Endothelial cell of umbilical vein (primary cell): ENCODE data around the gene FTO. TPM values are rescaled to one million over a fixed set of nuclear protein-coding genes. Genes with fewer than 3 reads are reported as not detected.

Experiments
- BruUV-seq: library from RNA; stranded (reverse); fragments of 400-500 nt; replicated peaks from 2 replicates; lab custom pipeline; 2021; lab: Mats Ljungman, UMichigan
- CTCF ChIA-PET: fragments of 300-600, 350-600 bp; sonication (Branson Sonifier 250); formaldehyde crosslinking; loops from one replicate; lab custom pipeline; 2021; ENCODE audit warnings: antibody characterized with exemption, inconsistent platforms; lab: Charles Lee
- POLR2A ChIA-PET: fragments of 300-600, 350-600 bp; sonication (Branson Sonifier 250); formaldehyde crosslinking; loops from one replicate; lab custom pipeline; 2021; ENCODE audit warnings: antibody characterized with exemption, inconsistent platforms; lab: Charles Lee
- DNase-seq: peaks from one replicate; pipeline ENCODE4 v3.0.0-alpha.2; 2011; ENCODE audit warnings: low read depth, low spot score
- FAIRE-seq: peaks from 2 replicates; lab custom pipeline; 2011; peaks lifted over from hg19 to GRCh38; lab: Jason Lieb, UNC
- H2AFZ ChIP-seq: 2 replicates; pipeline ENCODE4 v1.6.0; 2012; ENCODE audit warnings: low read depth, low read length, control low read depth, inconsistent platforms
- H3K27ac ChIP-seq: 2 replicates; pipeline ENCODE4 v1.5.1; 2011; ENCODE audit warnings: low read depth, mild to moderate bottlenecking, control low read depth, low read length, moderate library complexity; ENCODE audit not compliant: insufficient read depth
- H3K27me3 ChIP-seq, 2 experiments: 2 replicates each; pipeline versions ENCODE4 v1.6.0 to v1.6.1; 2011; ENCODE audit warnings: low read length in 2 of 2, mixed read lengths in 1 of 2; ENCODE audit not compliant: control insufficient read depth in 2 of 2, insufficient read depth in 2 of 2
- H3K36me3 ChIP-seq, 2 experiments: 2 replicates in 1 of 2; 3 replicates in 1 of 2; pipeline ENCODE4 v1.5.1; 2011; ENCODE audit warnings: low read length in 2 of 2, mild to moderate bottlenecking in 1 of 2, moderate library complexity in 1 of 2; ENCODE audit not compliant: control insufficient read depth in 2 of 2, insufficient read depth in 2 of 2; ENCODE audit errors: extremely low read depth in 1 of 2
- H3K4me1 ChIP-seq: 3 replicates; pipeline ENCODE4 v1.5.1; 2011; ENCODE audit warnings: mild to moderate bottlenecking, low read length; ENCODE audit not compliant: control insufficient read depth, insufficient read depth; ENCODE audit errors: extremely low read depth
- H3K4me2 ChIP-seq: 2 replicates; pipeline ENCODE4 v1.6.1; 2011; ENCODE audit warnings: low read length, control low read depth, mixed read lengths; ENCODE audit not compliant: insufficient read depth
- H3K4me3 ChIP-seq, 3 experiments: fragments of 200-600 bp in 1 of 3; sonication (generic), shearing (Covaris generic) in 1 of 3; replicated peaks in 1 of 3; 2 replicates each; pipeline ENCODE4 v1.5.1; 2011 to 2016; ENCODE audit warnings: control low read depth in 3 of 3, low read length in 3 of 3, mild to moderate bottlenecking in 2 of 3, inconsistent platforms in 1 of 3, low read depth in 1 of 3, moderate library complexity in 1 of 3; ENCODE audit not compliant: insufficient read depth in 1 of 3
- H3K79me2 ChIP-seq: 2 replicates; pipeline ENCODE4 v1.6.0; 2012; ENCODE audit warnings: low read length, inconsistent platforms; ENCODE audit not compliant: control insufficient read depth, insufficient read depth
- H3K9ac ChIP-seq: replicated peaks from 2 replicates; pipeline ENCODE3; 2011; ENCODE audit warnings: low read length, control low read depth; ENCODE audit not compliant: insufficient read depth; ENCODE audit errors: extremely low read depth
- H3K9me1 ChIP-seq: replicated peaks from 3 replicates; pipeline ENCODE4 v1.6.0; 2011; ENCODE audit warnings: mild to moderate bottlenecking, low read length; ENCODE audit not compliant: control insufficient read depth, insufficient read depth; ENCODE audit errors: extremely low read depth
- H3K9me3 ChIP-seq: replicated peaks from 2 replicates; pipeline ENCODE4 v1.5.1; 2012; ENCODE audit warnings: low read length, inconsistent platforms; ENCODE audit not compliant: control insufficient read depth, insufficient read depth
- H4K20me1 ChIP-seq: replicated peaks from 2 replicates; pipeline ENCODE3; 2011; ENCODE audit warnings: mild to moderate bottlenecking, low read length; ENCODE audit not compliant: control insufficient read depth, insufficient read depth; ENCODE audit errors: extremely low read depth
- EZH2 ChIP-seq: IDR thresholded peaks from 2 replicates; pipeline ENCODE4 v1.6.1; 2012; ENCODE audit warnings: borderline replicate concordance, low read depth, mild to moderate bottlenecking, moderate library complexity, low read length, inconsistent platforms; ENCODE audit not compliant: severe bottlenecking
- FOS ChIP-seq: IDR thresholded peaks from 2 replicates; pipeline ENCODE4 v1.6.1; 2011; ENCODE audit warnings: mild to moderate bottlenecking, low read length, moderate library complexity, borderline replicate concordance; ENCODE audit not compliant: insufficient read depth
- GATA2 ChIP-seq: IDR thresholded peaks from 2 replicates; pipeline ENCODE4 v1.7.0; 2011; ENCODE audit warnings: low read depth, mild to moderate bottlenecking, moderate library complexity, mixed read lengths, low read length; ENCODE audit not compliant: insufficient read length, insufficient read depth
- JUN ChIP-seq: IDR thresholded peaks from 2 replicates; pipeline ENCODE4 v1.6.1; 2011; ENCODE audit warnings: borderline replicate concordance, low read depth; ENCODE audit not compliant: insufficient read length, insufficient read depth
- MYC ChIP-seq: IDR thresholded peaks from one replicate; pipeline ENCODE4 v1.6.1; 2011; ENCODE audit warnings: mild to moderate bottlenecking, low read depth, low read length
- POLR2A ChIP-seq: IDR thresholded peaks from 2 replicates; pipeline ENCODE4 v1.6.1; 2012; ENCODE audit warnings: low read depth, mild to moderate bottlenecking, control low read depth, low read length
- POLR2AphosphoS5 ChIP-seq: IDR thresholded peaks from 2 replicates; pipeline ENCODE4 v1.6.1; 2012; ENCODE audit warnings: low read depth, mild to moderate bottlenecking, control low read depth, low read length, moderate library complexity; ENCODE audit not compliant: insufficient read depth
- dilution Hi-C: fragments of 300-500 bp; cut with MboI; formaldehyde crosslinking; loops from one replicate; pipeline ENCODE4 v1.15.0; 2019; ENCODE audit warnings: low sequenced_read_pairs; ENCODE audit not compliant: extremely low pct_ligation_motif_present
- intact Hi-C: fragments of 100-400 bp; cut with micrococcal nuclease; formaldehyde crosslinking; loops from one replicate; pipeline ENCODE4 v1.10.0; 2022
- polyA plus RNA-seq, 4 experiments: library from polyadenylated mRNA; depleted of rRNA in 3 of 4; stranded (reverse) in 3 of 4; unstranded in 1 of 4; fragments of >200 nt; gene quantifications; 2 replicates each; pipeline versions ENCODE4 v1.2.1 to v1.2.3, GENCODE V29; 2011 to 2012; ENCODE audit warnings: missing spikeins in 1 of 4
- total RNA-seq: library from RNA; stranded (reverse); gene quantifications from 2 replicates; pipeline ENCODE4 v1.2.3, GENCODE V29; 2021
- TF ChIP-seq, protein P1 (sequence below), 2 donors: IDR thresholded peaks; 1 replicate in 1 of 2; 2 replicates in 1 of 2; pipeline ENCODE4 v1.5.1; 2011; ENCODE audit warnings: low read length in 2 of 2, mild to moderate bottlenecking in 2 of 2, moderate library complexity in 2 of 2, control low read depth in 1 of 2, inconsistent platforms in 1 of 2, low read depth in 1 of 2; ENCODE audit not compliant: insufficient read depth in 1 of 2; ENCODE audit errors: extremely low read depth in 1 of 2
- TF ChIP-seq, protein P2 (sequence below): IDR thresholded peaks from 2 replicates; pipeline ENCODE4 v1.6.1; 2011; ENCODE audit not compliant: insufficient read depth, insufficient read length

FTO gene
- total and polyA plus RNA-seq, 2 donors (not counting 3 experiments of a cell fraction or from before 2014, with no cell fraction given), result 48.6 to 87.1 TPM

DNA sequence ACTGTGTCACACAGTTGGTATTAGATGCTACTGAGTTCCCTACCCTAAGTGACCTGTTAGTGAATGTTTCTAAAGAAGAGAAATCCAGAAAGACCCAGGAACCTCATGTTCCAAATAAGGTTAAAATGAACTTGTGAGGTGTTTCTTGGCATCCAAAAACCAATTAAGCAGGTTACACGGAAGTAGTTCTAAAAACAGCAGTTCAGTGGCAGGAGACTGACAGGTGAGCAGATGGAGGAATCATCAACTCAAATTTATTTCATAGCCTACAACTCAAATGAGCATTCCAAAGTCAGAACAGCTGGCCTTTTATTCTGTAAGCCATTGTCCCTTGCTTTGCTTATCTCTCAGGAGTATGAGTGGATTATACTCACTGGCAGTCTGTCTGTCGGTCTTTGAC, 394.3 kb downstream of the FTO start:
- CTCF ChIA-PET, result no interaction called here
- FAIRE-seq, result no peak
- Histone ChIP-seq H3K9ac (no peak overlapping the region), H3K4me3 (no peak overlapping the region), H2AFZ (no peak overlapping the region), H3K79me2 (no peaks in the 10 kb centered on the region), H4K20me1 (no peaks in the 10 kb centered on the region), H3K9me1 (no peaks in the 10 kb centered on the region), H3K27ac (no peak overlapping the region), H3K27me3 (no peaks in the 10 kb centered on the region), H3K4me1 (no peaks in the 10 kb centered on the region), H3K36me3 (no peaks in the 10 kb centered on the region), H3K4me2 (no peak overlapping the region), H3K9me3 (no peaks in the 10 kb centered on the region)
- no peak for DNase-seq
- TF ChIP-seq, protein P1, sequence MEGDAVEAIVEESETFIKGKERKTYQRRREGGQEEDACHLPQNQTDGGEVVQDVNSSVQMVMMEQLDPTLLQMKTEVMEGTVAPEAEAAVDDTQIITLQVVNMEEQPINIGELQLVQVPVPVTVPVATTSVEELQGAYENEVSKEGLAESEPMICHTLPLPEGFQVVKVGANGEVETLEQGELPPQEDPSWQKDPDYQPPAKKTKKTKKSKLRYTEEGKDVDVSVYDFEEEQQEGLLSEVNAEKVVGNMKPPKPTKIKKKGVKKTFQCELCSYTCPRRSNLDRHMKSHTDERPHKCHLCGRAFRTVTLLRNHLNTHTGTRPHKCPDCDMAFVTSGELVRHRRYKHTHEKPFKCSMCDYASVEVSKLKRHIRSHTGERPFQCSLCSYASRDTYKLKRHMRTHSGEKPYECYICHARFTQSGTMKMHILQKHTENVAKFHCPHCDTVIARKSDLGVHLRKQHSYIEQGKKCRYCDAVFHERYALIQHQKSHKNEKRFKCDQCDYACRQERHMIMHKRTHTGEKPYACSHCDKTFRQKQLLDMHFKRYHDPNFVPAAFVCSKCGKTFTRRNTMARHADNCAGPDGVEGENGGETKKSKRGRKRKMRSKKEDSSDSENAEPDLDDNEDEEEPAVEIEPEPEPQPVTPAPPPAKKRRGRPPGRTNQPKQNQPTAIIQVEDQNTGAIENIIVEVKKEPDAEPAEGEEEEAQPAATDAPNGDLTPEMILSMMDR (IDR thresholded peaks at IDR 0.05; ENCODE audit: extremely low read depth in 1 of 2, insufficient read depth in 1 of 2, low read depth in 1 of 2, low read length in 2 of 2), result no peak
- TF ChIP-seq, protein P2, sequence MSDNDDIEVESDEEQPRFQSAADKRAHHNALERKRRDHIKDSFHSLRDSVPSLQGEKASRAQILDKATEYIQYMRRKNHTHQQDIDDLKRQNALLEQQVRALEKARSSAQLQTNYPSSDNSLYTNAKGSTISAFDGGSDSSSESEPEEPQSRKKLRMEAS, result no peak
- TF ChIP-seq JUN (no peak), POLR2AphosphoS5 (no peak), EZH2 (no peak)
- POLR2A ChIA-PET, result no interaction called here
- dilution Hi-C loops (no loop called here), intact Hi-C loops (no loop called here)
- no TSS peak for BruUV-seq

DNA sequence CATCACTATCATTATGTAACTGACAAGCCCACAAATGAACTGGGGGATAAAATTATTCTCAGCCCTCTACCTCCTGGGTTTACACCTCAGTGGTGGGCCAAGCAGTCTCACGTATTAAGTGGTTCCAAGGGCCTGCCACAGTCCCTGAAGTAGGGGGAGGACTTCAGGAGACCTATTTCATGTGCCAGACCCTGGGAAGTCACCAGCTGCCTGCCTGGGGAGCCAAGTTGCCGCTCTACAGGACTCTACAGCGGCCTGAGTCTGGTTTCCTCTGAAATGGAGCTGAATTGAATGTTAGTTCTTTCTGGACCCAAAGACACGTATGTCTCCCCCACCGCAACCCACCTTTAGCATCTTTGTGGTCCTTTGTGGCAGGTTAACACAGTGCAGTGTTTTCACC, 395.7 kb downstream of the FTO start:
- Histone ChIP-seq H3K79me2 (no peaks in the 10 kb centered on the region), H3K36me3 (no peaks in the 10 kb centered on the region), H3K27me3 (no peaks in the 10 kb centered on the region), H3K9me1 (no peaks in the 10 kb centered on the region), H2AFZ (no peak overlapping the region), H3K9me3 (no peaks in the 10 kb centered on the region), H3K27ac (no peak overlapping the region), H3K4me1 (no peaks in the 10 kb centered on the region), H3K9ac (no peak overlapping the region), H4K20me1 (no peaks in the 10 kb centered on the region), H3K4me3 (no peak overlapping the region), H3K4me2 (no peak overlapping the region)
- BruUV-seq, result no TSS peak
- ChIA-PET CTCF (no interaction called here), POLR2A (no interaction called here)
- DNase-seq (no peak), FAIRE-seq (no peak)
- TF ChIP-seq JUN (no peak), POLR2A (no peak), POLR2AphosphoS5 (no peak), GATA2 (no peak), FOS (no peak), MYC (no peak), EZH2 (no peak)
- TF ChIP-seq, protein P1 (IDR thresholded peaks at IDR 0.05; ENCODE audit: extremely low read depth in 1 of 2, insufficient read depth in 1 of 2, low read depth in 1 of 2, low read length in 2 of 2), result no peak
- TF ChIP-seq, protein P2, result no peak
- intact Hi-C loops, result no loop called here
- dilution Hi-C loops, result no loop called here
